WI38 (cell line): ENCODE measurements around the gene MRS2.
A peak's percentile ranks its signal among the peaks of the same experiment; 100 is the strongest.

ENCODE experiments used
- H3K4me3 ChIP-seq: 2 replicates; pipeline ENCODE4 v1.5.1; 2011; ENCODE audit warnings: low read depth, mild to moderate bottlenecking, control low read depth, low read length
- TF ChIP-seq, protein P1 (sequence below): IDR thresholded peaks from 2 replicates; pipeline ENCODE4 v1.5.1; 2012; ENCODE audit warnings: low read depth, mild to moderate bottlenecking, control low read depth, low read length

The MRS2 gene, protein sequence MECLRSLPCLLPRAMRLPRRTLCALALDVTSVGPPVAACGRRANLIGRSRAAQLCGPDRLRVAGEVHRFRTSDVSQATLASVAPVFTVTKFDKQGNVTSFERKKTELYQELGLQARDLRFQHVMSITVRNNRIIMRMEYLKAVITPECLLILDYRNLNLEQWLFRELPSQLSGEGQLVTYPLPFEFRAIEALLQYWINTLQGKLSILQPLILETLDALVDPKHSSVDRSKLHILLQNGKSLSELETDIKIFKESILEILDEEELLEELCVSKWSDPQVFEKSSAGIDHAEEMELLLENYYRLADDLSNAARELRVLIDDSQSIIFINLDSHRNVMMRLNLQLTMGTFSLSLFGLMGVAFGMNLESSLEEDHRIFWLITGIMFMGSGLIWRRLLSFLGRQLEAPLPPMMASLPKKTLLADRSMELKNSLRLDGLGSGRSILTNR

DNA sequence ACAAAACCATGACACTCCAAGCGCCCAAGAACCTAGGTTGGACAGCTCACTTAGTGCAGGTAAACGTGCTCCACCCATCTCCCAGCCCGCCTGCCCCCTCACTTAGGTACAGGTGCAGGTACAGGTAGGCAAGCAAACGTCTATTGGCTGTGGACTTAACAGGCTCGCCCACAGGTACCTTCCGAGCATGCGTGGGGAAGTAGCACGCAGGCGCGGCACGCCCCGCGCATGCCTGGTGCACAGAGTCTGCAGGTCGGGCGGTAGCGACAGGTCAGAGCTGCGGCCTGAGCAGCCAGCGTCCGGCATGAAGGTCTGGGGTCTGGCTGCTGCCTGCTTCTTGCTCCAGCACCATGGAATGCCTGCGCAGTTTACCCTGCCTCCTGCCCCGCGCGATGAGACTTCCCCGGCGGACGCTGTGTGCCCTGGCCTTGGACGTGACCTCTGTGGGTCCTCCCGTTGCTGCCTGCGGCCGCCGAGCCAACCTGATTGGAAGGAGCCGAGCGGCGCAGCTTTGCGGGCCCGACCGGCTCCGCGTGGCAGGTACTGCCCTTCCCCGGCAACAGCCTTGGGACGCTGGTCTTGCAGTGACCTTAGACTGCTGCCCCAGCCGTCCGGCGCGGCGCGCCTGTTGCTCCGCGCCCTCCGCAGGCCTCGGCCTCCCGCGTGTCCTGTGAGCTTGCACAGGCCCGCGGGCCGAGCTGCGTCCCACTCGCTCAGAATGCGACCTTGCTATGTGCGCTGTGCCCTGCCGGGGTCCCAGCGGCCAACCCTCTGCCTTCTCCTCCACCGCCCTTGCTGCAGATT, at the start of gene MRS2:
MRS2 (plus strand) TSS at position 240 of the 804 bp plus-strand sequence; CDS start at position 351, 111 bp downstream.
- TF ChIP-seq, protein P1, sequence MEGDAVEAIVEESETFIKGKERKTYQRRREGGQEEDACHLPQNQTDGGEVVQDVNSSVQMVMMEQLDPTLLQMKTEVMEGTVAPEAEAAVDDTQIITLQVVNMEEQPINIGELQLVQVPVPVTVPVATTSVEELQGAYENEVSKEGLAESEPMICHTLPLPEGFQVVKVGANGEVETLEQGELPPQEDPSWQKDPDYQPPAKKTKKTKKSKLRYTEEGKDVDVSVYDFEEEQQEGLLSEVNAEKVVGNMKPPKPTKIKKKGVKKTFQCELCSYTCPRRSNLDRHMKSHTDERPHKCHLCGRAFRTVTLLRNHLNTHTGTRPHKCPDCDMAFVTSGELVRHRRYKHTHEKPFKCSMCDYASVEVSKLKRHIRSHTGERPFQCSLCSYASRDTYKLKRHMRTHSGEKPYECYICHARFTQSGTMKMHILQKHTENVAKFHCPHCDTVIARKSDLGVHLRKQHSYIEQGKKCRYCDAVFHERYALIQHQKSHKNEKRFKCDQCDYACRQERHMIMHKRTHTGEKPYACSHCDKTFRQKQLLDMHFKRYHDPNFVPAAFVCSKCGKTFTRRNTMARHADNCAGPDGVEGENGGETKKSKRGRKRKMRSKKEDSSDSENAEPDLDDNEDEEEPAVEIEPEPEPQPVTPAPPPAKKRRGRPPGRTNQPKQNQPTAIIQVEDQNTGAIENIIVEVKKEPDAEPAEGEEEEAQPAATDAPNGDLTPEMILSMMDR, result no peak
- peak within 1 kb of the TSS; percentile 82 for H3K4me3 ChIP-seq

DNA sequence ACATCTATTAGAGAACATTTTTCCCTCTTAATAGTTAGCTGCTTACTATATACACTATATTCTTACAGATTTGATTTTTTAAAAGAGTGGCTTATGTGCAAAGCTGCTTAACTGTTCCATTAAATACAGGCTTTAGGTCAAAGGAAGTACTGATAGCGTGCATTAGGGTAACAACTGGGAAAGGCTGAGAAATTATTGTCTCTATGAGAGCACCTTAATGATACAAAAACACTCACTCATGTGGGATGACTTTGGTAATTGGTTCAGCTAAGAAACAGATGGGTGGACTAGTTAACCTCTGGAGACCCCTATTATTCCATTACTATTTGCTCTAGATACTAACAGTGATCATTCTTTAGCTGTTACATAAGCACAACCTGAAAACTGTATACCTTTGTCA, 48.9 kb upstream of the MRS2 start:
- TF ChIP-seq, protein P1, result no peak
- H3K4me3 ChIP-seq, result no peak overlapping the region

DNA sequence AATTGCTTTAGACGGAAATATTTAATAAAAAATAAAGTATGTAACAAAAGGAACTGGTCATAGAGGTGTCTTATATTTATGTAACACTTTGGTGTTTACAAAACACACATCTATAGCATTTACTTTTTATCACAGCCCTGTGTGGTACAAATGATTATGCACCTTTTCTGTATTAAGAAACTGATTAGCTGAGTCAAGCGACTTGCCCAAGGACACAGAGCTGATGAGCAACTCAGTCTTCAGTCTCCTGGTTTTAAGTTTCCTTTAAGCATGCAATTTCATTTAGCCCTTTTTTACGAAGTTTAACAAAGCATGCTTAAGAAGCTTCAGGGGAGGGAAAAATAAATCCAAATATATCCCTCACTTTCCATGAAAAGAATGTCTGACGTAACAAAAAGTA, 47.3 kb upstream of the MRS2 start:
- no peak overlapping the region for H3K4me3 ChIP-seq

DNA sequence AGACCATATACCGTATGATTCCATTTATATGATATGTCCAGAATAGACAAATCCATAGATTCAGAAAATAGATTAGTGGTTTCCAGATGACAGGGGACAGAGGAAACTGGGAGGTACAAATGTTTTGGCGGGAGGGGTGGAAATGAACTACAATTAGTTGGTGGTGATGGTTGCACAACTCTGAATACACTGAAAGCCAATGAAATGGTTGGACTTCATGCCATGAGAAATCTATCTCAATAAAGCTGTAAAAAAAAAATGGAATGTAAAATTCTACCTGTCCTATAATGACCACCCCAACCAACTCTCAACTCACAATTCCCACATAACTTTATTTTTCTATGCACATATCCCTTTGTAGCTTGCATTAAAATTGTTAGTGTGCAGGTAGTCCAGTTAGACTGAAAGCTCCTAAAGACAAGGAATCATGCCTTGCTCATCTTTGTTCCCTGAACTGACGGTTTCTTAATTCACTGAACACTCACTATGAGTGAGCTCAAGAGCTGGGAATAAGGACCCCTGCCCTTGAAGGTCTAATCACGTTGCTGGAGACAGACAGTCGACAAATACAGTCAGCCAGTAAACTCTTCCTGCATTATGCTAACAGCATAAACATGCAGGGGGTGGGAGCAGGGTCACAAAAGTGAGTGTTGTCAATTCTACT, 46.3 kb upstream of the MRS2 start:
- TF ChIP-seq, protein P1, result no peak
- H3K4me3 ChIP-seq, result no peak overlapping the region

More for the DNA sequence above, 47.3 kb upstream of the MRS2 start:
- TF ChIP-seq, protein P1, result no peak

DNA sequence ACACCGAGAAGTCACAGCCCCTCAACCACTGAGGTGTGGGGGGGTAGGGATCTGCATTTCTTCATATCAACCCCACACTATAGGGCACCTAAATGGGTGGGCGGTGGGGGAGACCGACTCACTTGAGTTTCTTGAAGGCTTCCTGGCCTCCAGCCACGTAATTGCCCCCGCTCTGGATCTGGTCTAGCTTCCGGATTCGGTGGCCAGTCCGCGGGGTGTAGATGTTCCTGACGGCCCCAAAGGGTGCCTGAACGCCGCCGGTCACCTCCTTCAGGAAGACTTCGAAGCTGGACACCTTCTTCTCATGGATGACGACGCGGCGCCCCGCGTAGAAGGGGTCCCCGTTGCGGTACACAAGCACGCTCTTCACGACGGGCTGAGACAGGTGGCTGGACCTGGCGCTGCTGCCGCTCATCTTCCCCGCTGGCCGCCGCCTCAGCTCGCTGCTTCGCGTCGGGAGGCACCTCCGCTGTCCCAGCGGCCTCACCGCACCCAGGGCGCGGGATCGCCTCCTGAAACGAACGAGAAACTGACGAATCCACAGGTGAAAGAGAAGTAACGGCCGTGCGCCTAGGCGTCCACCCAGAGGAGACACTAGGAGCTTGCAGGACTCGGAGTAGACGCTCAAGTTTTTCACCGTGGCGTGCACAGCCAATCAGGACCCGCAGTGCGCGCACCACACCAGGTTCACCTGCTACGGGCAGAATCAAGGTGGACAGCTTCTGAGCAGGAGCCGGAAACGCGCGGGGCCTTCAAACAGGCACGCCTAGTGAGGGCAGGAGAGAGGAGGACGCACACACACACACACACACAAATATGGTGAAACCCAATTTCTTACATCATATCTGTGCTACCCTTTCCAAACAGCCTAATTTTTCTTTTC, 45.2 kb upstream of the MRS2 start, which contains the start of gene DCDC2:
DCDC2 (minus strand) TSS at position 724 of the 883 bp plus-strand sequence; CDS start at position 415, 309 bp downstream.
- TF ChIP-seq, protein P1, result no peak
- H3K4me3 ChIP-seq, result peak within 1 kb of the TSS; percentile 29; the same call in 1 of the 2 replicates

DNA sequence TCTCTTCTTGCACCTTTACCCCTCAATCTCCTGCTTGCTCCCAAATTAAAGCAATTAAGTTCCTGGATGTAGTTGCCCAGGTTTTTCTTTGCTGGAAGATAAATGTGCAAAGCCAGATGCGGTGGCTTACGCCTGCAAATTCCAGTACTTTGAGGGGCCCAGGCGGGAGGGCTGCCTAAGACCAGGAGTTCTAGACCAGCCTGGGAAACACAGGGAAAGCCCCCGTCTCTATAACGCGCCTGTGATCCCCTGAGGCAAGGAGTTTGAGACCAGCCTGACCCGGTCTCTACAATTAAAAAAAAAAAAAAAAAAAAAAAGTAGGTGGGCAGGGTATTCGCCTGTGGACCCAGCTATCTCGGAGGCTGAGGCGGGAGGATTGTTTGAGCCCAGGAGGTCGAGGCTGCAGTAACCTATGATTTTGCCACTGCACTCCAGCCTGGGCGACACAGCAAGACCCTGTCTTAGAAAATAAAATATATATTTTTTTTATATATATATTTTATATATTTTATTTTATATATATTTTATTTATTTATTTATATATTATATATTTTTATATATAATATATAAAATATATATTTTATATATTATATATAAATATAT, 44.4 kb upstream of the MRS2 start:
- TF ChIP-seq, protein P1, result no peak
- peak overlapping the region; percentile 29; the same call in 1 of the 2 replicates for H3K4me3 ChIP-seq
